ENCODE data around the gene CTRL.

DNA sequence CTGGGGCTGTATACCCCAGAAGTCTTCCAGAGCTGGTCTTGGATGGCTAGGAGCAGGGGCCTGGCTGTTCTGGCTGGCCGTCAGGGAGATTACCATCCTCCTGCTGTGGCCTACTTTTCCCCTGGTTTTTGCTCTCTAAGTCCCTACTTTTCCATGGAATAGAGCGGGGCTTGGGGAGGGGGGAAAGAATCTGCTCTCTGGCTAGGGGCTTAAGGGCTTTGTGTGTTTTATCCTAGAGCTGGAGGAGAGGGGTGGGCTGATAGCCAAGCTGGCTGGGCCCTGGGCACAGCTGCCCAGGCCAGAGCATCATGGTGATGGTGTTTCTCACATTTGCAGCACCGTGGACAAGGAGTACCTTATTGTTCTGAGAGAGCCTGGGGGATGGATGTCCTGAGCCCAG is 43.3 kb downstream of the CTRL start:
- TF ChIP-seq, protein P1, sequence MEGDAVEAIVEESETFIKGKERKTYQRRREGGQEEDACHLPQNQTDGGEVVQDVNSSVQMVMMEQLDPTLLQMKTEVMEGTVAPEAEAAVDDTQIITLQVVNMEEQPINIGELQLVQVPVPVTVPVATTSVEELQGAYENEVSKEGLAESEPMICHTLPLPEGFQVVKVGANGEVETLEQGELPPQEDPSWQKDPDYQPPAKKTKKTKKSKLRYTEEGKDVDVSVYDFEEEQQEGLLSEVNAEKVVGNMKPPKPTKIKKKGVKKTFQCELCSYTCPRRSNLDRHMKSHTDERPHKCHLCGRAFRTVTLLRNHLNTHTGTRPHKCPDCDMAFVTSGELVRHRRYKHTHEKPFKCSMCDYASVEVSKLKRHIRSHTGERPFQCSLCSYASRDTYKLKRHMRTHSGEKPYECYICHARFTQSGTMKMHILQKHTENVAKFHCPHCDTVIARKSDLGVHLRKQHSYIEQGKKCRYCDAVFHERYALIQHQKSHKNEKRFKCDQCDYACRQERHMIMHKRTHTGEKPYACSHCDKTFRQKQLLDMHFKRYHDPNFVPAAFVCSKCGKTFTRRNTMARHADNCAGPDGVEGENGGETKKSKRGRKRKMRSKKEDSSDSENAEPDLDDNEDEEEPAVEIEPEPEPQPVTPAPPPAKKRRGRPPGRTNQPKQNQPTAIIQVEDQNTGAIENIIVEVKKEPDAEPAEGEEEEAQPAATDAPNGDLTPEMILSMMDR (IDR thresholded peaks at IDR 0.05): no peak
- TF ChIP-seq POLR2AphosphoS5 (IDR thresholded peaks at IDR 0.05; ENCODE audit: insufficient read depth in 1 of 2, low read depth in 1 of 2): no peak

Data from vagina (tissue), 2 donors.